Measurements from ENCODE around the gene BAZ2B.

DNA sequence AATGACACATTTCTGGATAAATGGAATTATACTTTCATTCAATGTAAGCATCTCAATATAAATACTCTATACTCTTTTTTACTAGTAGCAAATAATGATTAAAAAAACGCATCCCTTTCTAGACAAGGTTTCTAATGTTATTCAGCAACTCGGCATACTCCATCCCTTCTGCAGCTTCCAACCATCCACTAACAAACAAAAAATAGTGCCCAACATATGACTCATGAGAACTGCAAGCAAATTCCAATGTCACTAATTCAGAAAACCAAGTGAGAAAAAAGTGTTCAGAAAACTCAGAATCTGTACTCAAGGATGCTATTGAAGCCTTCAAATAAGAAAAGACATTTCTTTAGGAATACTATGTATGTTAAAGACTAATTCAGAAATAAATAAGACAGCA, 140.0 kb downstream of the BAZ2B start:
- TF ChIP-seq, protein P1, sequence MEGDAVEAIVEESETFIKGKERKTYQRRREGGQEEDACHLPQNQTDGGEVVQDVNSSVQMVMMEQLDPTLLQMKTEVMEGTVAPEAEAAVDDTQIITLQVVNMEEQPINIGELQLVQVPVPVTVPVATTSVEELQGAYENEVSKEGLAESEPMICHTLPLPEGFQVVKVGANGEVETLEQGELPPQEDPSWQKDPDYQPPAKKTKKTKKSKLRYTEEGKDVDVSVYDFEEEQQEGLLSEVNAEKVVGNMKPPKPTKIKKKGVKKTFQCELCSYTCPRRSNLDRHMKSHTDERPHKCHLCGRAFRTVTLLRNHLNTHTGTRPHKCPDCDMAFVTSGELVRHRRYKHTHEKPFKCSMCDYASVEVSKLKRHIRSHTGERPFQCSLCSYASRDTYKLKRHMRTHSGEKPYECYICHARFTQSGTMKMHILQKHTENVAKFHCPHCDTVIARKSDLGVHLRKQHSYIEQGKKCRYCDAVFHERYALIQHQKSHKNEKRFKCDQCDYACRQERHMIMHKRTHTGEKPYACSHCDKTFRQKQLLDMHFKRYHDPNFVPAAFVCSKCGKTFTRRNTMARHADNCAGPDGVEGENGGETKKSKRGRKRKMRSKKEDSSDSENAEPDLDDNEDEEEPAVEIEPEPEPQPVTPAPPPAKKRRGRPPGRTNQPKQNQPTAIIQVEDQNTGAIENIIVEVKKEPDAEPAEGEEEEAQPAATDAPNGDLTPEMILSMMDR (IDR thresholded peaks at IDR 0.05): no peak
- TF ChIP-seq POLR2A (IDR thresholded peaks at IDR 0.05): no peak
